Upper lobe of left lung (tissue), 6 donors: ENCODE measurements around the gene AGK. TPM values are rescaled to one million over a fixed set of nuclear protein-coding genes. Genes with fewer than 3 reads are reported as not detected.

Source experiments
- ATAC-seq, 2 donors: fragments of 200-7000 bp; cut with Tn5 transposase; one replicate each; pipeline ENCODE4 v1.9.1; 2022; ENCODE audit warnings: mild to moderate bottlenecking in 2 of 2, moderate library complexity in 2 of 2; ENCODE audit not compliant: low FRiP score in 2 of 2
- DNase-seq, 2 donors: peaks; one replicate each; pipeline ENCODE4 v3.0.0-alpha.2; 2019 to 2020
- H3K27ac ChIP-seq, 4 donors: fragments of 200-600 bp; sonication (generic); one replicate each; pipeline ENCODE4 v1.5.1; 2016 to 2019
- H3K27me3 ChIP-seq, 4 donors: fragments of 200-600 bp; sonication (generic); one replicate each; pipeline ENCODE4 v1.5.1; 2017 to 2019
- H3K36me3 ChIP-seq, 4 donors: fragments of 200-600 bp; sonication (generic); one replicate each; pipeline ENCODE4 v1.5.1; 2016 to 2019
- H3K4me1 ChIP-seq, 4 donors: fragments of 200-600 bp; sonication (generic); one replicate each; pipeline ENCODE4 v1.5.1; 2018 to 2019
- H3K4me3 ChIP-seq, 4 donors: fragments of 200-600 bp; sonication (generic); one replicate each; pipeline ENCODE4 v1.5.1; 2017 to 2019; ENCODE audit warnings: mild to moderate bottlenecking in 2 of 4, moderate library complexity in 1 of 4
- H3K9me3 ChIP-seq, 4 donors: fragments of 200-600 bp; sonication (generic); one replicate each; pipeline ENCODE4 v1.5.1; 2018 to 2019
- EP300 ChIP-seq, 4 donors: sonication (generic); formaldehyde crosslinking; IDR thresholded peaks; one replicate each; pipeline ENCODE4 v1.5.1; 2017; ENCODE audit warnings: antibody characterized with exemption in 4 of 4, control low read depth in 2 of 4
- POLR2A ChIP-seq, 4 donors: fragments of 450-650 bp; IDR thresholded peaks; one replicate each; pipeline ENCODE4 v1.5.1; 2016 to 2017; ENCODE audit warnings: antibody characterized with exemption in 4 of 4, mild to moderate bottlenecking in 2 of 4
- POLR2AphosphoS5 ChIP-seq, 2 donors: sonication (generic); formaldehyde crosslinking; IDR thresholded peaks; one replicate each; pipeline ENCODE4 v1.5.1; 2017; ENCODE audit warnings: antibody characterized with exemption in 2 of 2
- WGBS, 2 donors: methylation state at CpG; one replicate each; pipeline ENCODE4 v1.1.5; 2017 to 2018; 5-methylcytosine and 5-hydroxymethylcytosine counted together
- total RNA-seq, 6 donors: library from RNA; depleted of rRNA in 4 of 6; stranded (reverse); fragments of >200 nt in 4 of 6; gene quantifications; one replicate each; pipeline versions ENCODE4 v1.1.0 to v1.2.1, GENCODE V29; 2016 to 2021
- TF ChIP-seq, protein P1 (sequence below), 6 experiments: fragments of 450-650 bp in 4 of 6; fragments of 200-600 bp in 2 of 6; sonication (generic) in 2 of 6; IDR thresholded peaks; one replicate each; pipeline ENCODE4 v1.5.1; 2016 to 2019; ENCODE audit warnings: antibody characterized with exemption in 6 of 6
- donor health status: DM: no; HTN: no; CAD: no; lungs with moderate emphysema.
- donor health status: DM: no; HTN: yes; CAD: no; lungs with severe emphysema.

AGK gene
- total RNA-seq, 6 donors from 2014 or later: 11.5 to 51.3 (median 22.3) TPM

GRCh38 chr7:141700296-141700847 lies 149.2 kb downstream of the AGK start:
- WGBS, 2 donors: 62 to 65% methylated on average over 5 of the region's 5 CpGs
- Histone ChIP-seq H3K9me3 (no peaks in the 10 kb centered on the region), H3K4me3 (peak overlapping the region in 3 of 4 donors; percentile 85 to 97 (median 96)), H3K36me3 (no peaks in the 10 kb centered on the region), H3K4me1 (peaks cover 27 to 41% (median 33%) of the 10 kb centered on the region in 4 donors), H3K27me3 (no peaks in the 10 kb centered on the region), H3K27ac (peak overlapping the region; percentile 81 to 95 (median 89))
- no peak for DNase-seq
- TF ChIP-seq, protein P1, sequence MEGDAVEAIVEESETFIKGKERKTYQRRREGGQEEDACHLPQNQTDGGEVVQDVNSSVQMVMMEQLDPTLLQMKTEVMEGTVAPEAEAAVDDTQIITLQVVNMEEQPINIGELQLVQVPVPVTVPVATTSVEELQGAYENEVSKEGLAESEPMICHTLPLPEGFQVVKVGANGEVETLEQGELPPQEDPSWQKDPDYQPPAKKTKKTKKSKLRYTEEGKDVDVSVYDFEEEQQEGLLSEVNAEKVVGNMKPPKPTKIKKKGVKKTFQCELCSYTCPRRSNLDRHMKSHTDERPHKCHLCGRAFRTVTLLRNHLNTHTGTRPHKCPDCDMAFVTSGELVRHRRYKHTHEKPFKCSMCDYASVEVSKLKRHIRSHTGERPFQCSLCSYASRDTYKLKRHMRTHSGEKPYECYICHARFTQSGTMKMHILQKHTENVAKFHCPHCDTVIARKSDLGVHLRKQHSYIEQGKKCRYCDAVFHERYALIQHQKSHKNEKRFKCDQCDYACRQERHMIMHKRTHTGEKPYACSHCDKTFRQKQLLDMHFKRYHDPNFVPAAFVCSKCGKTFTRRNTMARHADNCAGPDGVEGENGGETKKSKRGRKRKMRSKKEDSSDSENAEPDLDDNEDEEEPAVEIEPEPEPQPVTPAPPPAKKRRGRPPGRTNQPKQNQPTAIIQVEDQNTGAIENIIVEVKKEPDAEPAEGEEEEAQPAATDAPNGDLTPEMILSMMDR (IDR thresholded peaks at IDR 0.05): no peak
- TF ChIP-seq EP300 (IDR thresholded peaks at IDR 0.05) (no peak), POLR2A (IDR thresholded peaks at IDR 0.05) (no peak), POLR2AphosphoS5 (IDR thresholded peaks at IDR 0.05) (no peak)
- ATAC-seq: no peak

DNA sequence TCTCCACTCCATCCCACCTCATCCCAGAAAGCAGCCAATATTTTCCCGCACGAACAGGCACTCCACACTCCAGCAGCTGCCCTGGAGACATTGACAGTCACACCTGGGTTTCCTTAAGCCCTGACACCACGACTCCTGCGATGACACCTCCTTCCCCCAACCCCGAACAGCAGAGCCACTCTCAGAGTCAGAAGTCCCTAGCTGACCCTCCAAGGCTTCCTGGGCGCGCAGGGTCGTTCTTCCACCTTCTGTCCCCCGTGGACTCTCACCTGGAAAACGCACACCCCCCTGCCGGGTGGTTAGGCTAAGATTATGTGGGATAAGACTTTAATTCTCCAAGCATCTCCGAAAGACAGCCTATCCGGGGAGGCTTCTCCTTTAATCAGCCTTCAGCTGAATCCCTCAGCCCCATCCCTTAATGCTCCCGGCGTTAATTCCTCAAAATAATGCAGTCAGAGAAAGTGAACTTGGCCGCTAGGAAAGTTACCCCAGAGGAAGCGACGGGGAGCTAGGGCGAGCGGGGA lies 149.7 kb downstream of the AGK start:
- WGBS, 2 donors: 9 to 14% methylated on average over 20 of the region's 20 CpGs
- Histone ChIP-seq H3K4me1 (peaks cover 22 to 37% (median 29%) of the 10 kb centered on the region in 4 donors), H3K27ac (peak overlapping the region; percentile 81 to 95 (median 89)), H3K9me3 (no peaks in the 10 kb centered on the region), H3K36me3 (no peaks in the 10 kb centered on the region), H3K4me3 (peak overlapping the region; percentile 74 to 97 (median 90)), H3K27me3 (no peaks in the 10 kb centered on the region)
- no peak for TF ChIP-seq POLR2A (IDR thresholded peaks at IDR 0.05)
- TF ChIP-seq EP300 (IDR thresholded peaks at IDR 0.05): no peak
- no peak for TF ChIP-seq POLR2AphosphoS5 (IDR thresholded peaks at IDR 0.05)
- TF ChIP-seq, protein P1 (IDR thresholded peaks at IDR 0.05): no peak
- DNase-seq (no peak), ATAC-seq (peak in 1 of 2 donors; percentile 51)

GRCh38 chr7:141701489-141702046 lies 150.4 kb downstream of the AGK start:
- ATAC-seq (peak; percentile 66 to 76), DNase-seq (peak; percentile 40 to 90)
- Histone ChIP-seq H3K36me3 (no peaks in the 10 kb centered on the region), H3K27ac (peak overlapping the region; percentile 81 to 95 (median 89)), H3K4me3 (peak overlapping the region; percentile 74 to 97 (median 90)), H3K27me3 (no peaks in the 10 kb centered on the region), H3K4me1 (peaks cover 17 to 31% (median 23%) of the 10 kb centered on the region in 4 donors), H3K9me3 (no peaks in the 10 kb centered on the region)
- TF ChIP-seq POLR2AphosphoS5 (IDR thresholded peaks at IDR 0.05): no peak
- peak in 2 of 4 donors; percentile 30 to 37 for TF ChIP-seq POLR2A (IDR thresholded peaks at IDR 0.05)
- WGBS, 2 donors: 0 to 1% methylated on average over 4 to 36 of the region's 59 CpGs

GRCh38 chr7:141702047-141702567 lies 150.9 kb downstream of the AGK start, which contains the start of gene DENND11:
DENND11 (minus strand) TSS chr7:141702166; CDS start chr7:141702153, 13 bp downstream.
- WGBS, 2 donors: 0% methylated on average over 17 to 24 of the region's 62 CpGs
- Histone ChIP-seq H3K4me3 (peak within 1 kb of the TSS; percentile 74 to 97 (median 90)), H3K27ac (peak within 1 kb of the TSS; percentile 81 to 95 (median 89)), H3K4me1 (peaks cover 12 to 25% (median 19%) of the 10 kb centered on the region in 4 donors), H3K27me3 (no peaks in the 10 kb centered on the region), H3K9me3 (no peaks in the 10 kb centered on the region), H3K36me3 (no peaks in the 10 kb centered on the region)
- ATAC-seq (peak; percentile 68 to 87), DNase-seq (peak; percentile 40 to 93)
- TF ChIP-seq POLR2AphosphoS5 (IDR thresholded peaks at IDR 0.05): no peak
- TF ChIP-seq POLR2A (IDR thresholded peaks at IDR 0.05): no peak
- TF ChIP-seq, protein P1 (IDR thresholded peaks at IDR 0.05): no peak
- TF ChIP-seq EP300 (IDR thresholded peaks at IDR 0.05): no peak

GRCh38 chr7:141702892-141703291 lies 151.7 kb downstream of the AGK start:
- Histone ChIP-seq H3K36me3 (no peaks in the 10 kb centered on the region), H3K4me1 (peaks cover 12 to 19% (median 15%) of the 10 kb centered on the region in 4 donors), H3K4me3 (peak overlapping the region in 2 of 4 donors; percentile 85 to 97), H3K27me3 (no peaks in the 10 kb centered on the region), H3K9me3 (no peaks in the 10 kb centered on the region), H3K27ac (no peak overlapping the region)
- WGBS, 2 donors: 64 to 78% methylated on average over 4 of the region's 4 CpGs
- TF ChIP-seq, protein P1 (IDR thresholded peaks at IDR 0.05): no peak
- TF ChIP-seq POLR2A (IDR thresholded peaks at IDR 0.05) (no peak), POLR2AphosphoS5 (IDR thresholded peaks at IDR 0.05) (no peak), EP300 (IDR thresholded peaks at IDR 0.05) (no peak)
- ATAC-seq (no peak), DNase-seq (no peak)
